Ovary (tissue), 3 donors: ENCODE measurements around the gene ANKUB1.

Source experiments
- EP300 ChIP-seq: sonication (generic); formaldehyde crosslinking; IDR thresholded peaks from one replicate; pipeline ENCODE4 v1.6.1; 2017; ENCODE audit warnings: antibody characterized with exemption
- POLR2A ChIP-seq: fragments of 450-650 bp; IDR thresholded peaks from one replicate; pipeline ENCODE4 v1.6.1; 2017; ENCODE audit warnings: antibody characterized with exemption, mild to moderate bottlenecking, moderate library complexity
- TF ChIP-seq, protein P1 (sequence below), 3 donors: fragments of 450-650 bp in 2 of 3; fragments of 200-600 bp in 1 of 3; IDR thresholded peaks; one replicate each; pipeline versions ENCODE4 v1.5.1 to v1.8.0; 2016 to 2022; ENCODE audit warnings: antibody characterized with exemption in 3 of 3, mild to moderate bottlenecking in 1 of 3
- donor health status: DM: no; HTN: no; CAD: no.

DNA sequence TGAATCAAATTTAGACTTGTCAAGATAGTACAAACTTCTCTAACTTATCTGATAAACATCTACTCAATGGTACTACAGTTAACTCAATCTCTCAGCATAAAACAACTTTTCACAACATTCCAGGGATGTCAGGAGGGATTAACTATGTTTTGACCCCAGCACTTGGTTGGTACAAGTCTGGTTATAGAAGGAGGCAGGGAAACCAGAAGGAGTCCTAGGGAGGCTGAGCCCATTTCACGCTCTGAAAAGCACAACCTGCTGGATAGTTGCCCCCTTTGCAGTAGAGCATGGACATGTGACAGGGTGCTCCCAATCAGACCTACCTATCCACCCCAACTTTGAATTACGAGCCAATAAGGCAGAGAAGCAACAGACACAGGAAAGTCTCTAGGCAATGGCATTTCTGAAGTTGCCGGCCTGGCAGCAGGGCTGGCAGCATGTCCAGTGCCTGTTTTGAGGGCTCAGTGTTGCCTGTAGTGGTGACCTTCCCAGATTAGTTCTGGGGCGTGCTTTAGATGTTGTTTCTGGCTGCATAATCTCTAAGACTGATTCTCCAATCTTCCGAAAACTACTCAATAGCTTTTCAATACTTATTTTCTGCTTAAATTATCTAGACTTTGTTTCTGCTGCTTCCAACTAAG, 8.2 kb downstream of the ANKUB1 start:
- no peak for TF ChIP-seq POLR2A
- TF ChIP-seq, protein P1, sequence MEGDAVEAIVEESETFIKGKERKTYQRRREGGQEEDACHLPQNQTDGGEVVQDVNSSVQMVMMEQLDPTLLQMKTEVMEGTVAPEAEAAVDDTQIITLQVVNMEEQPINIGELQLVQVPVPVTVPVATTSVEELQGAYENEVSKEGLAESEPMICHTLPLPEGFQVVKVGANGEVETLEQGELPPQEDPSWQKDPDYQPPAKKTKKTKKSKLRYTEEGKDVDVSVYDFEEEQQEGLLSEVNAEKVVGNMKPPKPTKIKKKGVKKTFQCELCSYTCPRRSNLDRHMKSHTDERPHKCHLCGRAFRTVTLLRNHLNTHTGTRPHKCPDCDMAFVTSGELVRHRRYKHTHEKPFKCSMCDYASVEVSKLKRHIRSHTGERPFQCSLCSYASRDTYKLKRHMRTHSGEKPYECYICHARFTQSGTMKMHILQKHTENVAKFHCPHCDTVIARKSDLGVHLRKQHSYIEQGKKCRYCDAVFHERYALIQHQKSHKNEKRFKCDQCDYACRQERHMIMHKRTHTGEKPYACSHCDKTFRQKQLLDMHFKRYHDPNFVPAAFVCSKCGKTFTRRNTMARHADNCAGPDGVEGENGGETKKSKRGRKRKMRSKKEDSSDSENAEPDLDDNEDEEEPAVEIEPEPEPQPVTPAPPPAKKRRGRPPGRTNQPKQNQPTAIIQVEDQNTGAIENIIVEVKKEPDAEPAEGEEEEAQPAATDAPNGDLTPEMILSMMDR (IDR thresholded peaks at IDR 0.05), result no peak
- TF ChIP-seq EP300, result no peak
